GM21619 (cell line): ENCODE measurements around the gene COLEC12.
A peak's percentile ranks its signal among the peaks of the same experiment; 100 is the strongest.
"Not testable (repeated sequence)": the region's sequence is repeated elsewhere in the genome, so short reads cannot be mapped to it uniquely, and the experiment has no call there.

ENCODE experiments used
- ATAC-seq: cut with Tn5 transposase; IDR thresholded peaks from one replicate; pipeline ENCODE4 v1.9.1; 2021; ENCODE audit not compliant: unreplicated experiment

The COLEC12 gene

DNA sequence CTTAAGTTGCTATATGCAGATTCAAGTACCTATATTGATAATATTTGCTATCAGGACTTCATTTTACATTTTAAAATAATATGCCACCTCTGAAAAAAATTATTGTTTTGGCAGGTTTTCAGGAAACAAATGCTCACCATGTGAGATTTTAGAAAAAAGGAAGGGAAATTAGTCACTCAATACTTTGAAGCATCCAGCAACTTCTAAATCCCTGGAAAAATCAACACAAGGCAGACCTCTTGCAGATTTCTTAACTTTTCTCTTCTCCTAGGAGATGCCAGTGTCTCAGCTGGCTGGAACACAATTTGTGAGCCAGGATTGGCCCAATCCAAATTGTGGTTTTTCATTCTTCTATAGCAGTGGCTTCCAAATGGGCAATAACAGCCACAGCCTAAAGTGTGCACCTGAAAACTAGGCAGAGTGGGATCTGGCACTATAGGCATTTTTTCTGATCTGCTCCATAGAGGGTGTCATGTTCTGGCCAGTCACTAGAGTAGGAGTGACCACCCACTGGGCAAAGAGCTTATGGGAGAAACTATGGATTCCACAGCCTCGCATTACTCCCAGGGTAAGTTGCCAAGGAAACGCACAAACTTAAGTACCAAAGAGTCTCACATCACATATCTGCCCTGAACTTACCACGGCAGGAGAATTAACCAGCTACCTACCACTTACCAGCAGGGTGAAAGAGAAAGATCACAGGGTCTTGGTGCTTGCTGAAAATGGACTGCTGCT lies 204.6 kb downstream of the COLEC12 start:
- no peak for ATAC-seq

- no peak for ATAC-seq
These were observed 205.9 kb downstream of the COLEC12 start for GRCh38 chr18:294566-294965.

GRCh38 chr18:293536-293935 lies 207.0 kb downstream of the COLEC12 start:
- no peak for ATAC-seq

DNA sequence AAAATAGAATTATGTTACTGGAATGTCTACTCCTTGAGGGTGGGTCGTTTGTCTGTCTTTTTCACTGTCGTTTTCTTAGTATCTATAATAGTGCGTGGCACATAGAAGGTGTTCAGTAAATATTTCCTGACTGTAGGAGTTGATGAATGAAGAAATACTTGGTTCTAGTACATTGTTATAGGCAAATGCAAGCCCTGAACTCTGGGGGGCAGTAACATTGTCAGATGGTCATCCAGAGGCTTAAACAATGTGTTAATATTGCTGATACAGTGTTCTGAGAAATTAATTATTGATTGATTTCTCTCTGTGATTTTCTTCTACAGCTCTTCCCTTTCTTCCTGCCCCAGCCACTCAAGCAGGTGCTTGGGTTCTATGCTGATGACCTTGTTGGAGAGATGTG lies 208.2 kb downstream of the COLEC12 start:
- no peak for ATAC-seq

- not testable (repeated sequence) for ATAC-seq
These were observed 210.5 kb downstream of the COLEC12 start for GRCh38 chr18:289970-290369.

- no peak for ATAC-seq
These were observed 211.5 kb downstream of the COLEC12 start for GRCh38 chr18:289026-289425.

DNA sequence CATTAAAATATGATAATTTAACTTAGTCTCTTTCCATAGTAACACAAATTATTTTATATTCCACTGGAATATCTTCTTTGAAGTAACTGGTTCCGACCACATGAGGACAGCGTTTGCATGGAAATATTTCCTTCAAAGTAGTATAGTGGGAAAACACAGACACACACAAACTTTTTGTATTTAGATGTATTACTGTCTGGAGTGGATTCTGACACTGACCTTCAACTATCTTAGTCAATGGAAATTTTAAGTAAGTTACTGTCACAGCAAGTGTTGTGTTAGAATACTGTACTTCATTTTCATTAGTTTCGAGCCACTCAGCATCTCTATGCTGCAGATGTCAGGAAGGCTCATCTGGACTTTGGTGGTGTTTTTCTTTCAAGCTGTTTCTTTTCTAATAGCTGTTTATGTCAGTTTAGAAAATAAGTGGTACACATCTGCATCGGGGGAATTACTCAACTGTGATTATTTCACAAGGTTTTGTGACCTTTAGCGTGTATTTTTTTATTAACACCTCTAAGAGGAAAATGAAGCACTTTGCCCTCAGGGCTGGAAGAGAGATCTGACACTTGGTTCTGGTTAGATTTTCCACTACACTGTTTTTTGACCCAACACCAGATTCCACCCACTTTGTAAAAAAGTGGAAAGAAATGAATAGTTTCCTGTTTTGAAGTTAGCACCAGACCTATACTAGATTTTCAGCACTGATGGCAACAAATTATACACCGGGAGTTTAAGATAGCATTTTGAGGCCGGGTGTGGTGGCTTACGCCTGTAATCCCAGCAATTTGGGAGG lies 213.8 kb downstream of the COLEC12 start:
- ATAC-seq = no peak

DNA sequence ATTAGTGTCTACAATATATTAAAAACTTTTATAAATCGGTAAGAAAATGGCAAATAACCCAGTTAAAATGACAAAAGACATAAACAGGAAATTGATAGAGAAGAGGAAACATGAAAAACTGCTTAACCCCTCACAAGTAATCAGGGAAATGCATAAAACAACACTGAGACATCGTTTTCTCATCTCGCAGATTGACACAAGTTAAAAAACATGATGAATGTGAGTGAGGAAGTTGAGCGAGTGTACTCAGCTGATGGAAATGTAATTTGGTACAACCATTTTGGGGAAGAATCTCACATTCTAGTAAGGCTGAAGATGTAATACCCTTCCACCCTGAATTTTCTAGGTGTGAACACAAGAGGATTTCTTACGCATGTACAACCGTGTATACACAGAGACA lies 214.7 kb downstream of the COLEC12 start:
- ATAC-seq = no peak

DNA sequence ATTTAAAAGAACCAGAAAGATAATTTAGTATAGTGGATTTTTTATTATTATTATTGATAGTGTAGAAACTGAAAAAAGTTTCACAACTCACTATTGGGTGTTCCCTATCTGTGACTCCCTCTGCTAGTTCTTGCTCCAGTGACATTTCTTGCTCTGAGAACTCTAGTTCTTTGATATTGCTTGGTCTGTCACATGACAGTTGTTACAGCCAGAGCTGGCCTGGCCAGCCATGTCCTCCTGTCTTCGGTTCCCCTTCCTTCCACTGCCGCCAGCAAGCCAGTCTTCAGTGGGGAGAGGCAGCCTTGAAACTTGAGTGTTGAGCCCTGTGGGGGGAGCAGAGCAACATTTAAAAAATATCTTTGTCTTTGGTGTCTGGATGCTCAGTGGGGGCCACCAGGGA lies 225.0 kb downstream of the COLEC12 start:
- peak; percentile 42 for ATAC-seq

DNA sequence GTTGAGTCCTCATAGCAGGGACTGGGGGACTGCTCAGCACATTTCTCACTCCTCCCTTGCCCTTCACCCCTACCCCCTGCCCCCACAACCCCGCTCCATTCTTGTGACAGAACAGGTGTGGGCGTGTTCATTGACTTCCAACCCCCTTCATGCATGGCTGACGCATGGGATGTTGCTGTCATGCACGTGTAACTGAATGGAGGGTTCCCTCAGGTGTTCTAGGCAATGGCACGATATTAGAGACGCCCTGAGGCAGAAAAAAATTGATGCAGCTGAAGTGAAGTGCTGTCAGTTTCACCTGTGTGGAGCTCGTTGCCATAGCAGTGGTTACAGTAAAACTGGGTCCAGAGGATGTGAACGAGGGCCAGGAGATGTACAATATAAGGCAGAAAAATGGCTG lies 226.2 kb downstream of the COLEC12 start:
- no peak for ATAC-seq

- no peak for ATAC-seq
These were observed 227.0 kb downstream of the COLEC12 start for GRCh38 chr18:273525-273924.

GRCh38 chr18:272650-273049 lies 227.9 kb downstream of the COLEC12 start:
- ATAC-seq = no peak

DNA sequence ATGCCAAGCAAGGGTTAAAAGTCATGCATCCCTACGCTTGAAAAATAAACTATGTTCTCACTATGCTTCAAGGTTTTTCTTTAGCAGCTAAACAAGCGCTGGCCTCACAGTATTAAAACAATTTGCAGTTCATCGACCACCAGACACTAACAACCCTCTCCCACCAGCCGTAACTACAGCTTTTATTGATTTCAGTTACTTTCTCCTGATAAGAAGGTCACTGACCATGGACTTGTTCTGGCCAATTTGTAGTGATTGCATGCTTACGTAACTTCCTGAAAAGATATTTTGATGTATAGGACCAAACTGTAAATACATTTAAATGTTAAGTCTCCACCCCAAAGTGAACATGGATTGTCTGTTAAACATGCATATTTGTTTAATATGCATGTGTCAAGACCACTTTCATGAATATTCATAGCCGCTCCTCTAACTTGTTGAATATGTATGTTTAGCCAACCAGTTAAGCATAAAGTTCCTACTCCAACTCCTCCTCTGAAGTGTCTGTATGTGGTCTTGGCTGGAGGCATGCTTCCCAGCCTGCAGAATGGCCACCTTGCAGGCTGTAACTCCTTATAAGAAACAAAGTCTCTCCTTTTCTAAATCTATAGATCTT lies 230.9 kb downstream of the COLEC12 start:
- ATAC-seq = no peak

GRCh38 chr18:267688-268552 lies 232.6 kb downstream of the COLEC12 start, which contains the start of gene THOC1:
THOC1 (minus strand) TSS chr18:268047; CDS start chr18:268019, 28 bp downstream.
- peak; percentile 89 for ATAC-seq

DNA sequence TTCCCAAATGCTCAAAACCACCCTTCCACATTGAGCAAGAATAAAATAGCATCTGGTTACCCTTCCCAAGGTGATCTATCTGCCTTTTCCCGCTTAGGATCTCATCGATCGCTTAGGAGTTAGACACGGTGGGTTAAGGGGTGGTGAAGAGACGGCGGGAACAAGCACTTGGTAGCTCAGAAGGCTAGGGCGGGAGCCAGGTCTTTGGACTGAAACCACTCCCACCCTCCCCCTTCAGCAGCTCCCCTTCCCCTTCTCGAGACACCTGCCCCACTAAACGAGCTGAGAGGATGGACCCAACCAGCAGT lies 233.2 kb downstream of the COLEC12 start:
- ATAC-seq = no peak
